Heart left ventricle (tissue), 16 donors: ENCODE data around the gene TIGD7. TPM values are rescaled to one million over a fixed set of nuclear protein-coding genes. Genes with fewer than 3 reads are reported as not detected.
A peak's percentile ranks its signal among the peaks of the same experiment; 100 is the strongest.

Experiments used
- ATAC-seq, 4 donors: fragments of 200-7000 bp; cut with Tn5 transposase; one replicate each; pipeline ENCODE4 v1.9.1; 2020 to 2022; ENCODE audit warnings: moderate library complexity in 4 of 4, mild to moderate bottlenecking in 3 of 4, moderate number of reproducible peaks in 1 of 4
- DNase-seq, 5 donors: peaks; one replicate each; pipeline ENCODE4 v3.0.0-alpha.2; 2020
- H3K27ac ChIP-seq, 12 donors: fragments of 200-600 bp; sonication (generic) in 4 of 12; one replicate each; pipeline versions ENCODE4 v1.5.0 to v1.8.0; 2016 to 2022; ENCODE audit warnings: mild to moderate bottlenecking in 2 of 12
- H3K27me3 ChIP-seq, 9 donors: fragments of 200-600 bp; sonication (generic) in 2 of 9; one replicate each; pipeline versions ENCODE4 v1.5.1 to v1.8.0; 2016 to 2022; ENCODE audit warnings: mild to moderate bottlenecking in 3 of 9
- H3K36me3 ChIP-seq, 9 donors: fragments of 200-600 bp; sonication (generic) in 2 of 9; one replicate each; pipeline versions ENCODE4 v1.5.0 to v1.8.0; 2018 to 2022; ENCODE audit warnings: mild to moderate bottlenecking in 2 of 9
- H3K4me1 ChIP-seq, 12 donors: fragments of 200-600 bp; sonication (generic) in 4 of 12; one replicate each; pipeline versions ENCODE4 v1.5.0 to v1.8.0; 2016 to 2022; ENCODE audit warnings: mild to moderate bottlenecking in 3 of 12
- H3K4me3 ChIP-seq, 12 donors: fragments of 200-600 bp; sonication (generic) in 4 of 12; one replicate each; pipeline versions ENCODE4 v1.5.0 to v1.8.0; 2017 to 2022; ENCODE audit warnings: mild to moderate bottlenecking in 9 of 12, moderate library complexity in 4 of 12
- H3K9me3 ChIP-seq, 12 donors: fragments of 200-600 bp; sonication (generic) in 4 of 12; one replicate each; pipeline versions ENCODE4 v1.5.0 to v1.8.0; 2016 to 2022; ENCODE audit warnings: mild to moderate bottlenecking in 1 of 12
- POLR2A ChIP-seq, 2 donors: fragments of 450-650 bp; IDR thresholded peaks; one replicate each; pipeline ENCODE4 v1.6.1; 2017; ENCODE audit warnings: antibody characterized with exemption in 2 of 2, mild to moderate bottlenecking in 2 of 2, moderate library complexity in 2 of 2
- WGBS, 4 donors: extraction: QIAGEN DNeasy Blood & Tissue Kit in 2 of 4; methylation state at CpG; one replicate each; pipeline versions ENCODE4 v1.1.5 to v1.1.7; 2013 to 2018; 5-methylcytosine and 5-hydroxymethylcytosine counted together
- intact Hi-C, 10 donors: fragments of 100-400 bp; cut with DNase I; formaldehyde crosslinking; loops; one replicate each; pipeline versions ENCODE4 v1.11.1 to v1.14.2; 2022
- polyA plus RNA-seq, 2 donors: library from polyadenylated mRNA; stranded (reverse); fragments of 200-250 nt; gene quantifications; one replicate each; pipeline ENCODE4 v1.2.3, GENCODE V29; 2013
- total RNA-seq, 9 donors: library from RNA; depleted of rRNA in 2 of 9; stranded (reverse); fragments of >200 nt in 2 of 9; fragmentation: NEBNext Ultra II Directional in 3 of 9; extraction: Animal tissue kit (Norgen Biotek cat#: 25700) in 3 of 9; gene quantifications; one replicate each; pipeline versions ENCODE4 v1.1.0 to v1.2.4, GENCODE V29; 2016 to 2023
- TF ChIP-seq, protein P1 (sequence below), 12 donors: fragments of 200-600 bp; sonication (generic) in 4 of 12; IDR thresholded peaks; one replicate each; pipeline versions ENCODE4 v1.5.0 to v1.8.0; 2018 to 2022; ENCODE audit warnings: antibody characterized with exemption in 12 of 12, mild to moderate bottlenecking in 5 of 12
- donor health status: ischemic (EF 13 %, LVEDD 7.1; RV severe dilation, severe dysfunction).
- donor health status: healthy with polysubstance abuse.
- donor health status: DM: no; HTN: yes; CAD: no.
- donor health status: DM: no; HTN: no; CAD: no.
- donor health status: ischemic (EF 25% LVEDD 6.9; RV normal size, moderate dysfunction).
- donor health status: ischemic (EF 25% LVEDD 5.7; RV mildly dilated, moderate dysfunction).
- donor health status: healthy.
- donor health status: DM: yes; HTN: yes; CAD: no.
- donor health status: ischemic (EF 35%, LVEDD 5.7; RV mildly dilated, moderate dysfunction).
- donor health status: nonischemic (EF 11% LVEDD 7.7; RV severe dilation, severe dysfunction).
- donor health status: DM: yes; HTN: yes; CAD: no.
- donor health status: PGD.
- donor health status: ischemic (EF 29% LVEDD 5.4; RV normal size, mild dysfunction).
- donor health status: nonischemic (EF 23%, LVEDD 6.1; RV moderate dilation, normal function).

Gene TIGD7
- total and polyA plus RNA-seq, 11 donors = 2.9 to 10.4 (median 7.4) TPM

DNA sequence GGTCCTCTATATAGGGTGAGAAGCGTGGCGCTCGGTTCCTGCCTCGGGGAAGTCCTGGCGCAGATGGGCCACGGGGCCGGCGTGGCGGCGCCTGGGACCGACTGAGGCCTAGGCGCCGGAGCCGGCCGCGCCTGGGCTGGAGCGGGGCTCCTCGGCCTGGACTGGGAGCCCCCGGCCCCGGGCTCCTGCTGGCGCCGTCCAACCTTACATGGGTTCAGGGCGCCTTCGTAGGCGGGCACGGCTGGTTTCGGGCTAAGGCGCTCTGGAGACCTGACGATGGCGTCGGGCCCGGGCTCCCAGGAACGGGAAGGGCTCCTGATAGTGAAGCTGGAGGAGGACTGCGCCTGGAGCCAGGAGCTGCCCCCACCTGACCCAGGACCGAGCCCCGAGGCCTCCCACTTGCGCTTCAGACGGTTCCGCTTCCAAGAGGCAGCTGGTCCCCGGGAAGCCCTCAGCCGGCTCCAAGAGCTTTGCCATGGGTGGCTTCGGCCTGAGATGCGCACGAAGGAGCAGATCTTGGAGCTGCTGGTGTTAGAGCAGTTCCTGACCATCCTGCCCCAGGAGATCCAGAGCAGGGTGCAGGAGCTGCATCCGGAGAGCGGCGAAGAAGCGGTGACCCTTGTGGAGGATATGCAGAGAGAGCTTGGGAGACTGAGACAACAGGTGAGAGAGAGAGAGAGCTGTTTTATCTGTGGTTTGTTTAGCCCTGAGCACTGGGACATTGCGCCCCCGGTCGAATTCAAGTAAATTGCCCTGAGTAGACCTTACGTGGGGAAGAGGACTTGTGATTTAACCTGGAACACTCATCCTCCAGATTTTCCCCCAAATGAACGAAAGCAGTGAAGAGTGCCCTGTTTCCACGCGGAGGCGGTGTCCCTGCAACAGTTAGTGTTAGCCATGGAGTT lies 21.4 kb downstream of the TIGD7 start:
- WGBS, 4 donors = 5 to 8% (median 6%) methylated on average over 31 to 56 of the region's 56 CpGs
- intact Hi-C loops = loop anchor here in 8 of 10 donors (1.0 to 10.0 kb wide), 11 partner anchors 19 to 221 kb away; partner anchors contain the start of genes CLUAP1 (in 3 of the 8), TIGD7 (in 2 of the 8), ZNF200 (in 2 of the 8) and ZNF75A (in 2 of the 8)
- TF ChIP-seq, protein P1, sequence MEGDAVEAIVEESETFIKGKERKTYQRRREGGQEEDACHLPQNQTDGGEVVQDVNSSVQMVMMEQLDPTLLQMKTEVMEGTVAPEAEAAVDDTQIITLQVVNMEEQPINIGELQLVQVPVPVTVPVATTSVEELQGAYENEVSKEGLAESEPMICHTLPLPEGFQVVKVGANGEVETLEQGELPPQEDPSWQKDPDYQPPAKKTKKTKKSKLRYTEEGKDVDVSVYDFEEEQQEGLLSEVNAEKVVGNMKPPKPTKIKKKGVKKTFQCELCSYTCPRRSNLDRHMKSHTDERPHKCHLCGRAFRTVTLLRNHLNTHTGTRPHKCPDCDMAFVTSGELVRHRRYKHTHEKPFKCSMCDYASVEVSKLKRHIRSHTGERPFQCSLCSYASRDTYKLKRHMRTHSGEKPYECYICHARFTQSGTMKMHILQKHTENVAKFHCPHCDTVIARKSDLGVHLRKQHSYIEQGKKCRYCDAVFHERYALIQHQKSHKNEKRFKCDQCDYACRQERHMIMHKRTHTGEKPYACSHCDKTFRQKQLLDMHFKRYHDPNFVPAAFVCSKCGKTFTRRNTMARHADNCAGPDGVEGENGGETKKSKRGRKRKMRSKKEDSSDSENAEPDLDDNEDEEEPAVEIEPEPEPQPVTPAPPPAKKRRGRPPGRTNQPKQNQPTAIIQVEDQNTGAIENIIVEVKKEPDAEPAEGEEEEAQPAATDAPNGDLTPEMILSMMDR (IDR thresholded peaks at IDR 0.05) = no peak
- TF ChIP-seq POLR2A (IDR thresholded peaks at IDR 0.05) = no peak
- peak in 2 of 5 donors; percentile 30 to 33 for DNase-seq
- Histone ChIP-seq H3K4me3 (peak overlapping the region; percentile 75 to 99 (median 94)), H3K36me3 (peaks cover 0 to 42% (median 29%) of the 10 kb centered on the region in 9 donors), H3K27me3 (no peaks in the 10 kb centered on the region), H3K9me3 (peaks cover 0 to 42% (median 18%) of the 10 kb centered on the region in 12 donors), H3K4me1 (peaks cover 0 to 30% (median 24%) of the 10 kb centered on the region in 12 donors), H3K27ac (peak overlapping the region; percentile 98 to 100 (median 99))
- no peak for ATAC-seq

DNA sequence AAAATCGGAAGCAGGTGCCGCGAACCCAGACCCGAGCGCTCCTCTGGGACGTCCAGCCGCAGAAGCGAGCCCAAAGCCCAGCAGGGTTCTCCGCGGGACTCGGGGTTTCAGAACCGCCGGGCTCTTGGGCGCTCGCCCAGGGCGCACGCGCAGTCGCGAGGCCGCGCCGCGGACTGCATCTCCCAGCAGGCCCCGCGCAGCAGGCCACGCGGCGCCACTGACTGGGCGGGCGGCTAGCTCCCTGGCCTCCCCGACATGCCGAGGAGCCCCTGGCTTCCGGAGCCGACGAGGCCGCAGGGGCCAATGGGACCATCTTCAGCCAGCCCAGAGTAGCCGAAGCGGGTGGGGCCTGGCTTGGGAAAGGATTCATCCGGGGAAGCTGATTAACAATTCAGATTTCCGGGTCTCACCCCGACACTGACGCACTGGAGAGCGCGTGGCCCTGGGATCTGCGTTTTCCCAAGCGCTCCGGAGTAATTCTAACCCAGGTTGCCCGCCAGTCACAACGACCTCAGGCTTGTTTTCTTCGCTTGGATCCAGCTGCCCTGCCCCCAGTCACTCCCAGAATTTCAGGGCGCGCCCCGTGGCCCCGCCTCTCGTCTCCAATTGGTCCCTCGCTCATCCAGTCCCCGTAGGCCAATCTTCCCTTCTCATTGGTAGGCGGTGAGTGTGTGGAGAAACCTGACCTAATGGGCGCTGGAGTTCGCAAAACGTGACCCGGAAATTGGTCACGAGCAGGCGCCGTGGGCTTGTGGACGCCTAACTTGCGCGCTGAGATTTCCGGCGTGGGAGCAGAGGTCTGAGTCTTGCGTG lies 22.3 kb downstream of the TIGD7 start, which contains the start of gene ZNF263:
ZNF263 (plus strand) TSS at position 762 of the 813 bp plus-strand sequence. CDS start 328 bp downstream, outside the sequence.
- WGBS, 4 donors = 0 to 2% (median 0%) methylated on average over 21 to 72 of the region's 72 CpGs
- peak within 1 kb of the TSS; percentile 75 to 99 (median 94) for H3K4me3 ChIP-seq
- H3K36me3 ChIP-seq = peaks cover 0 to 33% (median 21%) of the 10 kb centered on the region in 9 donors
- no peaks in the 10 kb centered on the region for H3K27me3 ChIP-seq
- TF ChIP-seq, protein P1 (IDR thresholded peaks at IDR 0.05) = no peak
- TF ChIP-seq POLR2A (IDR thresholded peaks at IDR 0.05) = no peak
- H3K27ac ChIP-seq = peak within 1 kb of the TSS; percentile 98 to 100 (median 99)
- peaks cover 0 to 34% (median 12%) of the 10 kb centered on the region in 12 donors for H3K9me3 ChIP-seq
- intact Hi-C loops = loop anchor here in 8 of 10 donors (1.0 to 10.0 kb wide), 11 partner anchors 18 to 222 kb away; partner anchors contain the start of genes CLUAP1 (in 3 of the 8), TIGD7 (in 2 of the 8), ZNF200 (in 2 of the 8) and ZNF75A (in 2 of the 8)
- DNase-seq (peak; percentile 96 to 98 (median 96)), ATAC-seq (peak; percentile 96 to 98 (median 96))
- peaks cover 0 to 30% (median 24%) of the 10 kb centered on the region in 12 donors for H3K4me1 ChIP-seq

DNA sequence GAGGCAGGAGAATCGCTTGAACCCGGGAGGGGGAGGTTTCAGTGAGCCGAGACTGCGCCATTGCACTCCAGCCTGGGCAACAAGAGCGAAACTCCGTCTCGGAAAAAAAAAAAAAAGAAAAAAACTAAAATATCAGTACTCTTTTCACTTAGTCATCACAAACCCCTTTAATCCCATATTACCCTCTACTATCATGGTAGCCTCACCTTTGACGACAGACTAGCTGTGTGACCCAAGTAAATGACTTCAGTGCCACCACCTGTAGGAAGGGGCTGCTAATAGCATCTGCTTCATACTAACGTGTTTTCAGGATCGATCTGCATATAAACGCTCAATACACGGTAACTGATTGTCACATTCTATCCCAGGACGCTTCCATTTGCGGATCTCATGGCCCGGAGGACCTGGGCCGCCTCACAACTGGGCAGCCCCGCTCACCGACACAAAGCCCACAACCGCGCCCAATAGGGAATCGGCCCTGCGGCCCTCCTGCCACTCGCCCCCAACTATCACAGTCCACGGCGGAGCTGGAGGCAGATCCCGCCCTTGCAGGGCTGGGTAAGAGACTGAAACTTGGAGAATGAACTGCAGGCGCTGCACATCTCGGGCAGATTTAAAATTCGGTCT lies 23.0 kb downstream of the TIGD7 start:
- H3K27ac ChIP-seq = peak overlapping the region; percentile 98 to 100 (median 99)
- TF ChIP-seq, protein P1 (IDR thresholded peaks at IDR 0.05) = peak in 1 of 12 donors; percentile 6
- no peak for TF ChIP-seq POLR2A (IDR thresholded peaks at IDR 0.05)
- DNase-seq (no peak), ATAC-seq (peak; percentile 5 to 59 (median 34))
- 10 to 20% (median 15%) methylated on average over 24 to 29 of the region's 29 CpGs for WGBS, 4 donors
- no peaks in the 10 kb centered on the region for H3K27me3 ChIP-seq
- H3K9me3 ChIP-seq = peaks cover 0 to 27% (median 9%) of the 10 kb centered on the region in 12 donors
- peaks cover 0 to 26% (median 17%) of the 10 kb centered on the region in 9 donors for H3K36me3 ChIP-seq
- peak overlapping the region; percentile 52 to 99 (median 94) for H3K4me3 ChIP-seq
- intact Hi-C loops = loop anchor here in 7 of 10 donors (2.0 to 10.0 kb wide), 8 partner anchors 17 to 223 kb away; partner anchors contain the start of genes CLUAP1 (in 3 of the 7), TIGD7 (in 1 of the 7), ZNF200 (in 1 of the 7) and ZNF75A (in 1 of the 7)
- peaks cover 0 to 30% (median 24%) of the 10 kb centered on the region in 12 donors for H3K4me1 ChIP-seq
